ENCODE data around the gene RSU1.

RSU1 gene

DNA sequence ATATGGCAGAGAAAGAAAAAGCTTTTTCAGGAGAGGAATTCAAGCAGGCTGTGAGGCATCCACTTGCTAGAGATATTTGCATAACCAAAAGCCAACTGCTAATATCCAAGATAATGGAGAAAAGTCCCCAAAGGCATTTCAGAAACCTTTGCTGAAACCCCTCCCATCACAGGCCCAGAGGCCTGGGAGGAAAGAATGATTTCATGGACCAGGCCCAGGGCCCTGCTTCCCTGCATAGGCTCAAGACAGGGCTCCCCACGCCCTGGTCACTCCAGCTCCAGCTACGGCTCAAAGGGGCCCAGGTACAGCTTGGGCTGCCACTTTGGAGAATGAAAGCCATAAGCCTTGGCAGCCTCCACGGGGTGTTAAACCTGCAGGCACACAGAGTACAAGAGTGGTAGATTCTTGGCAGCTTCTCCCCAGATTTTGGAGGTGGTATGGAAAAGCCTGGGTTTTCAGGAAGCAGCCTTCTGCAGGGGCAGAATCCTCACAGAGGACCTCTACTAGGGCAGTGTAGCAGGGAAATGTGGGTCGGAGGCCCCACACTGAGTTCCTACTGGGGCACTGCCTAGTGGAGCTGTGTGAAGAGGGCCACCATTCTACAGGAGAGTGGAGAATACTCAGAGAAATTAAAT lies 5.6 kb upstream of the RSU1 start:
- no peak for DNase-seq (ENCODE audit: low read depth, low spot score)

DNA sequence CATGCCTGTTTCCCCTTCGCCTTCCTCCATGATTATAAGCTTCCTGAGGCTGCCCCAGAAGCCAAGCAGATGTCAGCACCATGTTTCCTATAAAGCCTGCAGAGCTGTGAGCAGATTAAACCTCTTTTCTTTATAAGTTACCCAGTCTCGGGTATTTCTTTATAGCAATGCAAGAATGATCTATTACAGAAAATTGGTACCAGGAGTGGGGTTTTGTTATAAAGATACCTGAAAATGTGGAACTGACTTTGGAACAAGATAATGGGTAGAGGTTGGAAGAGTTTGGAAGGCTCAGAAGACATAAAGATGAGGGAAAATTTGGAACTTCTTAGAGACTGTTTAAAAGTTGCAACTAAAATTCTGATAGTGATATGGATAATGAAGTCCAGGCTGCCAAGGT lies 4.8 kb upstream of the RSU1 start:
- no peak for DNase-seq (ENCODE audit: low read depth, low spot score)

DNA sequence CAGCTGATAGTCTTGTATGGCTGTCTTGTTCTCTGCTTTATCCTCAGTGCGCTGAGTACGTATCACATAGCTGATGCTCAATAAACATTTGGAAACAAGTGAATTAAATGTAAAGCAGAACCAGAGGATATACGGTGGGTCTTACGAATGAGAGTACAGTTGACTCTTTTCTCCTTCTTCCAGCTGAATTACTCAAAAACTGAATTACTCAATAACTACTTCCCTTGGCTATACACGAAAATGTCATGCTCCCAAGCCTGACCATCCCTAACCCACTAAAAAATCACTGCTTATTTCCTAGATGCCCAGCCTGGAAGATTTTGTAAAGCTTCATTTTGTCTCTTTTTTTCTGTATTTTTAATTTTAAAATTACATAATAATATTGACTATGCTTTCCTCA lies 3.2 kb upstream of the RSU1 start:
- DNase-seq (ENCODE audit: low read depth, low spot score): no peak

DNA sequence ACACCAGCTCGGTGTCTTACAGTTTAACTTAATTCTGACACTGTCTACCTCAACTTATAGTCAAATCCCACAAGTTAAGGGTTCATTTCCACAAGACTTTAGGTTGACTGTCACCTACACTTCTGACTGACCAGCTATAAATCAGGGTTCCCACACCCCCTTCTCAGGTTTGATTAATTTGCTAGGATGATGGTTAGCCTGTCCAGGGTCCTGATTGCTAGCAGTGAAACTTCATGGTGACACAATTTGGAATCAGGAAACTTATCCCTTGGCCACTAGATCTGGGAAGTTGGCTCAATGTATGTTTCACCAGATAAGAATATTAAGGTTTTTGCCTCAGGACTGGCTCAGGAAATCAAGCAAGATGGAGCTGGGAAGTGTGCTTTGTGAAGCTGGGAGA lies 2.8 kb upstream of the RSU1 start:
- DNase-seq (ENCODE audit: low read depth, low spot score): no peak

GRCh38 chr10:16819436-16819835 lies 2.2 kb upstream of the RSU1 start:
- no peak for DNase-seq (ENCODE audit: low read depth, low spot score)

- DNase-seq (ENCODE audit: low read depth, low spot score): no peak
Measured at GRCh38 chr10:16819026-16819425, 1.8 kb upstream of the RSU1 start.

DNA sequence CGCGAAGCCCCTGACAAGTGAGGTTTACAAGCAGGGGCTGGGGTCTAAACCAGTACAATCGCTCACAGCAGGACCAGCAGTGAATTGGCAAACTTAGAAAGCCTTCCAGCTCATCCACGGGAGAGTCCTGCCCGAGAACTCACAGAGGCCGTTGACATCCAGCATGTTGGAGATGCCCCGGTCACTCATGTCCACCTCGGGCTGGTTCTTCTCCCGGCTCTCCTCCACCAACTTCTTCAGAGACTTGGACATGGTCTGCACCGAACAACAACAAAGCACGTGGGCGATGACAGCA lies 447 bp downstream of the RSU1 start:
- DNase-seq (ENCODE audit: low read depth, low spot score): no peak

GRCh38 chr10:16816171-16816570 lies 1.1 kb downstream of the RSU1 start:
- no peak for DNase-seq (ENCODE audit: low read depth, low spot score)

GRCh38 chr10:16814012-16814411 lies 3.2 kb downstream of the RSU1 start:
- DNase-seq (ENCODE audit: low read depth, low spot score): no peak

- no peak for DNase-seq (ENCODE audit: low read depth, low spot score)
Measured at GRCh38 chr10:16812676-16813075, 4.5 kb downstream of the RSU1 start.

DNA sequence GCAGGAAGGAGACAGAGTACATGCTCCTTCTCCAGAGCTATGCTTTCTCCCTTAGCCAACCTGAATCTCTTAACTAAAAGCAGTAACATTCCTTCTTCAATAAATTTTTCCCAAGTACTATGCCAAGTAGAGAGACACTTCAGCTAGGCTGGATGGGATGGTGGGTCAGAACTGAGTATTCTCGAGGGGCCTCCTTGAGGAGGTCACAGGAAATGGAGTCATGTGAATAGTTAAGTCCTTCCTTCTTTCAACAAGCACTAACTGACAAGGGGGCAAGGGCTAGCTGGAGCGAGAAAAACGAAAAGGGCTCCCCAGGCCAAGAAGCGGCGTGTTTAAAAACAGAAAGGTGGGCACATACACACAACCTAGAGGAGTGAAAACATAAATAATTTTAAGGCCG lies 5.5 kb downstream of the RSU1 start:
- DNase-seq (ENCODE audit: low read depth, low spot score): no peak

- no peak for DNase-seq (ENCODE audit: low read depth, low spot score)
Measured at GRCh38 chr10:16811292-16811691, 5.9 kb downstream of the RSU1 start.

GRCh38 chr10:16809074-16809718 lies 8.0 kb downstream of the RSU1 start:
- peak; percentile 23 for DNase-seq (ENCODE audit: low read depth, low spot score)

- no peak for DNase-seq (ENCODE audit: low read depth, low spot score)
Measured at GRCh38 chr10:16804123-16804522, 13.1 kb downstream of the RSU1 start.

GRCh38 chr10:16803464-16803863 lies 13.8 kb downstream of the RSU1 start:
- no peak for DNase-seq (ENCODE audit: low read depth, low spot score)

- DNase-seq (ENCODE audit: low read depth, low spot score): no peak
Measured at GRCh38 chr10:16799621-16800020, 17.6 kb downstream of the RSU1 start.

DNA sequence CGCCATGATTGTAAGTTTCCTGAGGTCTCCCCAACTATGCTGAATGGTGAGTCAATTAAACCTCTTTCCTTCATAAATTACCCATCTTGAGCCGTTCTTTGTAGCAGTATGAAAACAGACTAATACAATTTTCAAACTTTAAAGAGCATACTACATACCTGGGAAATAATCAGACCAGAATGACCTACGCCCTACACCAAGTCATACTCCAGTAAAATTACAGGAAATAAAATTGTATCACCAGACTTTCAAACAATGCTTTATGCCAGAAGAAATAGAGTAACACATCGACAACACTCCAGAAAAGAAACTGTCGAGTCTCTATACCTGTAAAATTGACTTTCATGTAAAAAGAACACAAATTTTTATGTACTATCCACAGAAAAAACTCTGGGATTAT lies 18.7 kb downstream of the RSU1 start:
- DNase-seq (ENCODE audit: low read depth, low spot score): no peak

GRCh38 chr10:16795410-16796073 lies 21.7 kb downstream of the RSU1 start:
- no peak for DNase-seq (ENCODE audit: low read depth, low spot score)

DNA sequence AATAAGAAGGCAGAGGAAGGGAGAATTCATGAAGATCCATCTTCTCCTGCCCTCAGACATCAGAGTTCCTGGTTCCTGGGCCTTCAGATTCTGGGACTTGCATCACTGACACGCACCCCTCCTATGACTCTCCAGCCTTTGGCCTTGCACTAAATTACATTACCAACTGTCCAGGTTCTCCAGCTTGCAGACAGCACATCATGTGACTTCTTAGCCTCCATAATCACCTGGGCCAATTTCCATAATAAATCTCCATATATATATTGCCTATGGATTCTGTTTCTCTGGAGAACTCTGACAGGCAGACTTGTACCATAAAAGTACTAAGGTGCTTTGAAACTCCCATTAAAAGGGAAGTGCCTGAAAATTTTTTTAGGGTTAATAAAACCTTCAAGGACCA lies 23.2 kb downstream of the RSU1 start:
- no peak for DNase-seq (ENCODE audit: low read depth, low spot score)

GRCh38 chr10:16792675-16793074 lies 24.5 kb downstream of the RSU1 start:
- DNase-seq (ENCODE audit: low read depth, low spot score): no peak

DNA sequence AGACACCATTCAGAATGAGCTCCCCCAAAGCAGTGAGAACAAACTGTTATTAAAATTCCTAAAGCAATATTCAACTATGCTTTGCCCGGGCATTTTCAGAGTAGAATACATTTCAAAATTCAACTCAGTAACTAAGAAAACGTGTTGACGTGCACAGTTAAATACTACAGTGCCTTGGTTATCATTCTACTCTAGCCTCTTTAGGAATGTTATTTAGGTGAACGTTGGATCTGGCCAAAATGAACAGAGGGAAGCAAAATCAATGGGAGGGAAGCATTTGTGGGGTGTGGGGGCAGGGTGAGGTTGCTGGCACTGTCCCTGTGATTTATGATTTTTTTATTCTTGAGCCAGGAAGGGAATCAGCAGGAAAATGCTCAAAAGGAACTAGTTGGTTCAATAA lies 27.5 kb downstream of the RSU1 start:
- DNase-seq (ENCODE audit: low read depth, low spot score): no peak

- DNase-seq (ENCODE audit: low read depth, low spot score): no peak
Measured at GRCh38 chr10:16789261-16789660, 28.0 kb downstream of the RSU1 start.

GRCh38 chr10:16788778-16789177 lies 28.4 kb downstream of the RSU1 start:
- DNase-seq (ENCODE audit: low read depth, low spot score): no peak

DNA sequence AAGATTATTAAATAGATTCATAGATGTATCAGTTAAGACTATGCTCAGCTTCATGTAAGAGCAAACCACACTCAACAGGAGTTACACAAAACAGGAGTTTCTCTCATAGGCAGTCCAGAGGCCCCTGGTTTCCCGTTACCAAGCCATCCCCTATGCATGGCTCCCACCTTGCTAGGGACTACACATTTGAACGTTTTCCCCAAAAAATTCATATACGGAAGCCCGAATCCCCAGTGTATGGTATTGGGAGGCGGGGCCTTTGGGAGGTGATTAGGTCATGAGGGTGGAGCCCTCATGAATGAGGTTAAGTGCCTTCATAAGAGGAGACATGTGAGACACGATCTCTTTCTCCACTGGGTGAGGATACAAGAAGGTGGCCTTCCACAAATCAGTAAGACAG lies 29.1 kb downstream of the RSU1 start:
- DNase-seq (ENCODE audit: low read depth, low spot score): no peak

Data from activated naive CD8-positive, alpha-beta T cell treated with anti-CD3 and anti-CD28 coated beads, Interleukin-2, amount 50 U/mL, for 16 hours (primary cell).